Stomach (tissue), 9 donors: ENCODE data around the gene OR10H4. TPM values are rescaled to one million over a fixed set of nuclear protein-coding genes. Genes with fewer than 3 reads are reported as not detected.

Source experiments
- DNase-seq, 2 donors: peaks; one replicate each; pipeline versions ENCODE4 v3.0.0 to v3.0.0-alpha.2; 2013 to 2019
- H3K27ac ChIP-seq, 5 donors: fragments of 200-600 bp in 4 of 5; sonication (generic) in 4 of 5; one replicate each; pipeline ENCODE4 v1.5.1; 2013 to 2019; ENCODE audit warnings: mild to moderate bottlenecking in 1 of 5, moderate library complexity in 1 of 5
- H3K27me3 ChIP-seq, 3 donors: fragments of 200-600 bp; sonication (generic); one replicate each; pipeline ENCODE4 v1.5.1; 2017 to 2019; ENCODE audit warnings: mixed run types in 1 of 3
- H3K36me3 ChIP-seq, 4 donors: fragments of 200-600 bp; sonication (generic); 1 replicate in 3 of 4; 2 replicates in 1 of 4; pipeline ENCODE4 v1.5.1; 2016 to 2019
- H3K4me1 ChIP-seq, 4 donors: fragments of 200-600 bp; sonication (generic); one replicate each; pipeline ENCODE4 v1.5.1; 2016 to 2019
- H3K4me3 ChIP-seq, 4 donors: fragments of 200-600 bp; sonication (generic) in 3 of 4; one replicate each; pipeline ENCODE4 v1.5.1; 2016 to 2019; ENCODE audit warnings: mild to moderate bottlenecking in 1 of 4
- H3K9me3 ChIP-seq, 4 donors: fragments of 200-600 bp; sonication (generic); one replicate each; pipeline ENCODE4 v1.5.1; 2016 to 2019
- CTCF ChIP-seq, 7 experiments: fragments of 450-650 bp in 4 of 7; fragments of 200-600 bp in 3 of 7; sonication (generic) in 3 of 7; IDR thresholded peaks; one replicate each; pipeline ENCODE4 v1.5.1; 2016 to 2019; ENCODE audit warnings: antibody characterized with exemption in 7 of 7, control low read depth in 2 of 7, mild to moderate bottlenecking in 1 of 7
- EP300 ChIP-seq: sonication (generic); formaldehyde crosslinking; IDR thresholded peaks from one replicate; pipeline ENCODE4 v1.6.1; 2017; ENCODE audit warnings: antibody characterized with exemption
- POLR2A ChIP-seq, 4 donors: fragments of 450-650 bp; IDR thresholded peaks; one replicate each; pipeline ENCODE4 v1.6.1; 2016; ENCODE audit warnings: antibody characterized with exemption in 4 of 4, control low read depth in 2 of 4, mild to moderate bottlenecking in 1 of 4, moderate library complexity in 1 of 4
- POLR2AphosphoS5 ChIP-seq, 3 donors: sonication (generic); formaldehyde crosslinking; IDR thresholded peaks; one replicate each; pipeline ENCODE4 v1.6.1; 2016; ENCODE audit warnings: antibody characterized with exemption in 3 of 3
- WGBS, 5 donors: extraction: QIAGEN DNeasy Blood & Tissue Kit in 3 of 5; methylation state at CpG; one replicate each; pipeline versions ENCODE4 v1.1.5 to v1.1.7; 2013 to 2018; 5-methylcytosine and 5-hydroxymethylcytosine counted together
- intact Hi-C: fragments of 100-400 bp; cut with DNase I; formaldehyde crosslinking; loops from one replicate; pipeline ENCODE4 v1.15.1; 2023; ENCODE audit warnings: low total_unique reads
- polyA plus RNA-seq, 3 donors: library from polyadenylated mRNA; stranded (reverse); fragments of 200-250 nt; gene quantifications; one replicate each; pipeline ENCODE4 v1.2.3, GENCODE V29; 2013
- total RNA-seq, 5 donors: library from RNA; depleted of rRNA; stranded (reverse); fragments of >200 nt; gene quantifications; one replicate each; pipeline versions ENCODE4 v1.1.0 to v1.2.3, GENCODE V29; 2014 to 2016
- donor health status: healthy with polysubstance abuse.
- donor health status: Bipolar disorder and iron deficiency.
- donor health status: healthy.

The OR10H4 gene
- total and polyA plus RNA-seq, 8 donors, result not detected

GRCh38 chr19:15935167-15935702 lies 13.6 kb upstream of the OR10H4 start:
- Histone ChIP-seq H3K4me3 (no peak overlapping the region), H3K36me3 (peaks cover 0 to 4% (median 0%) of the 10 kb centered on the region in 4 donors), H3K9me3 (peaks cover 0 to 9% (median 6%) of the 10 kb centered on the region in 4 donors), H3K27ac (peak overlapping the region in 4 of 5 donors; percentile 47 to 84 (median 80)), H3K4me1 (peaks cover 0 to 20% (median 7%) of the 10 kb centered on the region in 4 donors), H3K27me3 (peaks cover 4 to 16% (median 9%) of the 10 kb centered on the region in 3 donors)
- no peak for DNase-seq
- no peak for TF ChIP-seq POLR2AphosphoS5 (IDR thresholded peaks at IDR 0.05)
- no peak for TF ChIP-seq CTCF (IDR thresholded peaks at IDR 0.05)
- TF ChIP-seq POLR2A (IDR thresholded peaks at IDR 0.05), result no peak
- no peak for TF ChIP-seq EP300
- 23 to 47% (median 36%) methylated on average over 3 of the region's 3 CpGs for WGBS, 5 donors
- intact Hi-C loops, result no loop called here

GRCh38 chr19:15936173-15936572 lies 12.6 kb upstream of the OR10H4 start:
- Histone ChIP-seq H3K27me3 (peaks cover 4 to 16% (median 4%) of the 10 kb centered on the region in 3 donors), H3K4me3 (no peak overlapping the region), H3K4me1 (peaks cover 0 to 20% (median 7%) of the 10 kb centered on the region in 4 donors), H3K9me3 (peaks cover 0 to 9% (median 6%) of the 10 kb centered on the region in 4 donors), H3K27ac (no peak overlapping the region), H3K36me3 (no peaks in the 10 kb centered on the region)
- DNase-seq, result no peak
- 75 to 83% (median 77%) methylated on average over 3 of the region's 3 CpGs for WGBS, 5 donors
- intact Hi-C loops, result no loop called here
- TF ChIP-seq EP300 (no peak), CTCF (IDR thresholded peaks at IDR 0.05) (no peak)

GRCh38 chr19:15936950-15937349 lies 11.9 kb upstream of the OR10H4 start:
- DNase-seq, result no peak
- H3K9me3 ChIP-seq, result peaks cover 0 to 9% (median 6%) of the 10 kb centered on the region in 4 donors
- no peak overlapping the region for H3K27ac ChIP-seq
- TF ChIP-seq POLR2A (IDR thresholded peaks at IDR 0.05) (no peak), CTCF (IDR thresholded peaks at IDR 0.05) (no peak), EP300 (no peak), POLR2AphosphoS5 (IDR thresholded peaks at IDR 0.05) (no peak)
- no peak overlapping the region for H3K4me3 ChIP-seq
- H3K36me3 ChIP-seq, result no peaks in the 10 kb centered on the region
- intact Hi-C loops, result no loop called here
- 71 to 92% (median 78%) methylated on average over 2 of the region's 2 CpGs; no CpG with 5 or more reads in 1 of the 5 donors for WGBS, 5 donors
- H3K4me1 ChIP-seq, result peaks cover 0 to 20% (median 7%) of the 10 kb centered on the region in 4 donors
- H3K27me3 ChIP-seq, result peaks cover 4 to 16% (median 4%) of the 10 kb centered on the region in 3 donors

- Histone ChIP-seq H3K9me3 (peaks cover 0 to 9% (median 6%) of the 10 kb centered on the region in 4 donors), H3K27me3 (peaks cover 4 to 16% (median 4%) of the 10 kb centered on the region in 3 donors), H3K36me3 (no peaks in the 10 kb centered on the region), H3K27ac (no peak overlapping the region), H3K4me1 (peaks cover 0 to 20% (median 7%) of the 10 kb centered on the region in 4 donors), H3K4me3 (no peak overlapping the region)
- intact Hi-C loops, result no loop called here
- DNase-seq, result no peak
- WGBS, 5 donors, result 26 to 76% (median 51%) methylated on average over 2 of the region's 2 CpGs
- TF ChIP-seq CTCF (IDR thresholded peaks at IDR 0.05), result no peak
- no peak for TF ChIP-seq POLR2AphosphoS5 (IDR thresholded peaks at IDR 0.05)
- TF ChIP-seq EP300, result no peak
- no peak for TF ChIP-seq POLR2A (IDR thresholded peaks at IDR 0.05)
Observed at GRCh38 chr19:15937771-15938170, 11.0 kb upstream of the OR10H4 start.
